ENCODE measurements around the gene MYO7A. TPM values are rescaled to one million over a fixed set of nuclear protein-coding genes. Genes with fewer than 3 reads are reported as not detected.

Gene MYO7A
- polyA plus RNA-seq (ENCODE audit: insufficient read length), result 4.0 TPM

GRCh38 chr11:77127920-77128691 lies at the start of gene MYO7A:
TSS of gene MYO7A (plus strand) at chr11:77128246. CDS start at chr11:77130635, 2,389 bp downstream.
- no peak for DNase-seq (ENCODE audit: low read depth)

GRCh38 chr11:77079666-77080065 lies 48.4 kb upstream of the MYO7A start:
- DNase-seq (ENCODE audit: low read depth), result no peak

- DNase-seq (ENCODE audit: low read depth), result no peak
Observed at GRCh38 chr11:77080643-77081210, 47.3 kb upstream of the MYO7A start.

- DNase-seq (ENCODE audit: low read depth), result no peak
Observed at GRCh38 chr11:77081381-77081851, 46.6 kb upstream of the MYO7A start.

GRCh38 chr11:77081976-77082836 lies 45.8 kb upstream of the MYO7A start:
- DNase-seq (ENCODE audit: low read depth), result no peak

- DNase-seq (ENCODE audit: low read depth), result no peak
Observed at GRCh38 chr11:77082838-77083565, 45.0 kb upstream of the MYO7A start.

- no peak for DNase-seq (ENCODE audit: low read depth)
Observed at GRCh38 chr11:77083566-77084245, 44.3 kb upstream of the MYO7A start.

GRCh38 chr11:77084581-77085191 lies 43.4 kb upstream of the MYO7A start:
- no peak for DNase-seq (ENCODE audit: low read depth)

- DNase-seq (ENCODE audit: low read depth), result no peak
Observed at GRCh38 chr11:77085652-77086051, 42.4 kb upstream of the MYO7A start.

GRCh38 chr11:77086521-77087472 lies 41.2 kb upstream of the MYO7A start:
- no peak for DNase-seq (ENCODE audit: low read depth)

GRCh38 chr11:77087723-77088225 lies 40.3 kb upstream of the MYO7A start:
- DNase-seq (ENCODE audit: low read depth), result no peak

- no peak for DNase-seq (ENCODE audit: low read depth)
Observed at GRCh38 chr11:77088236-77089003, 39.6 kb upstream of the MYO7A start.

GRCh38 chr11:77089004-77089545 lies 39.0 kb upstream of the MYO7A start:
- DNase-seq (ENCODE audit: low read depth), result no peak

- DNase-seq (ENCODE audit: low read depth), result no peak
Observed at GRCh38 chr11:77090046-77090372, 38.0 kb upstream of the MYO7A start.

GRCh38 chr11:77090373-77091111 lies 37.5 kb upstream of the MYO7A start:
- no peak for DNase-seq (ENCODE audit: low read depth)

- no peak for DNase-seq (ENCODE audit: low read depth)
Observed at GRCh38 chr11:77091146-77091940, 36.7 kb upstream of the MYO7A start.

- no peak for DNase-seq (ENCODE audit: low read depth)
Observed at GRCh38 chr11:77092382-77092781, 35.7 kb upstream of the MYO7A start.

Measured in forelimb muscle (tissue), 1 donor.